HepG2 (cell line): ENCODE results near the gene KCNQ2. TPM values are rescaled to one million over a fixed set of nuclear protein-coding genes. Genes with fewer than 3 reads are reported as not detected.

ENCODE experiments used
- ATAC-seq: fragments of 200-7000 bp; cut with Tn5 transposase; 3 replicates; pipeline ENCODE4 v1.9.1; 2020; ENCODE audit warnings: mild to moderate bottlenecking, moderate library complexity
- BruUV-seq: library from RNA; stranded (reverse); fragments of 400-500 nt; replicated peaks from 2 replicates; lab custom pipeline; 2021; lab: Mats Ljungman, UMichigan
- CTCF ChIA-PET: fragments of 300-600 bp; formaldehyde crosslinking; extraction: SDS; loops from one replicate; lab custom pipeline; 2021; ENCODE audit warnings: low total read pairs, inconsistent platforms, low intra/inter-chr PET ratio; lab: Yijun Ruan, JAX
- POLR2A ChIA-PET: fragments of 350-600 bp; sonication (Branson Sonifier 250); formaldehyde crosslinking; loops from one replicate; lab custom pipeline; 2020; ENCODE audit warnings: antibody characterized with exemption, inconsistent platforms; lab: Yijun Ruan, JAX
- DNase-seq: peaks from one replicate; pipeline ENCODE4 v3.0.0-alpha.2; 2015; ENCODE audit warnings: low spot score
- FAIRE-seq: peaks from 3 replicates; lab custom pipeline; 2011; peaks lifted over from hg19 to GRCh38; lab: Jason Lieb, UNC
- H2AFZ ChIP-seq: one replicate; pipeline ENCODE4 v1.6.1; 2011; ENCODE audit warnings: low read length, inconsistent platforms
- H3K27ac ChIP-seq: fragments of 300-600 bp; 3 replicates; pipeline ENCODE4 v1.8.0; 2011; ENCODE audit warnings: mixed run types, mild to moderate bottlenecking, mixed read lengths, low read length, inconsistent platforms; ENCODE audit not compliant: insufficient read depth; ENCODE audit errors: extremely low read length
- H3K27me3 ChIP-seq, 2 experiments: fragments of 200-600 bp in 1 of 2; 2 replicates in 1 of 2; 3 replicates in 1 of 2; pipeline versions ENCODE4 v1.6.0 to v1.8.0; 2011; ENCODE audit warnings: low read length in 2 of 2, mild to moderate bottlenecking in 2 of 2, moderate library complexity in 2 of 2, inconsistent platforms in 1 of 2; ENCODE audit not compliant: insufficient read depth in 2 of 2, control insufficient read depth in 1 of 2
- H3K36me3 ChIP-seq, 2 experiments: fragments of 200-600 bp in 1 of 2; replicated peaks in 1 of 2; 2 replicates in 1 of 2; 3 replicates in 1 of 2; pipeline versions ENCODE4 v1.5.1 to v1.8.0; 2011; ENCODE audit warnings: low read length in 2 of 2, inconsistent platforms in 1 of 2; ENCODE audit not compliant: insufficient read depth in 2 of 2, control insufficient read depth in 1 of 2
- H3K4me1 ChIP-seq: 2 replicates; pipeline ENCODE4 v1.5.1; 2012; ENCODE audit warnings: low read length, inconsistent platforms; ENCODE audit not compliant: insufficient read depth
- H3K4me2 ChIP-seq: 2 replicates; pipeline ENCODE4 v1.6.0; 2011; ENCODE audit warnings: low read depth, low read length, inconsistent platforms
- H3K4me3 ChIP-seq, 3 experiments: fragments of 200-600 bp in 1 of 3; sonication (generic), shearing (Covaris generic) in 1 of 3; replicated peaks in 1 of 3; 2 replicates each; pipeline ENCODE4 v1.5.1; 2011 to 2016; ENCODE audit warnings: low read length in 3 of 3, inconsistent platforms in 2 of 3, low read depth in 2 of 3, mild to moderate bottlenecking in 2 of 3, control low read depth in 1 of 3, mixed read lengths in 1 of 3; ENCODE audit not compliant: insufficient read depth in 1 of 3
- H3K79me2 ChIP-seq: one replicate; pipeline ENCODE4 v1.6.1; 2011; ENCODE audit warnings: low read length, inconsistent platforms; ENCODE audit not compliant: insufficient read depth
- H3K9ac ChIP-seq: 2 replicates; pipeline ENCODE4 v1.6.0; 2011; ENCODE audit warnings: mild to moderate bottlenecking, low read depth, low read length, inconsistent platforms; ENCODE audit not compliant: insufficient read depth
- H3K9me3 ChIP-seq: 2 replicates; pipeline ENCODE4 v1.5.1; 2012; ENCODE audit warnings: mild to moderate bottlenecking, low read length
- H4K20me1 ChIP-seq: 2 replicates; pipeline ENCODE4 v1.6.0; 2011; ENCODE audit warnings: inconsistent platforms, mild to moderate bottlenecking, low read length, moderate library complexity; ENCODE audit not compliant: insufficient read depth
- CEBPB ChIP-seq: IDR thresholded peaks from 2 replicates; pipeline ENCODE4 v1.6.1; 2011; ENCODE audit warnings: low read depth, low read length, improper control_type of control experiment, borderline replicate concordance
- ERF ChIP-seq: IDR thresholded peaks from 2 replicates; pipeline ENCODE4 v1.6.1; 2018; ENCODE audit warnings: missing biosample characterization, missing genetic modification reagents
- HNF4G ChIP-seq, 2 experiments: sonication (generic) in 1 of 2; formaldehyde crosslinking in 1 of 2; IDR thresholded peaks; 2 replicates each; pipeline versions ENCODE4 v1.4.0 to v1.6.1; 2011 to 2020; ENCODE audit warnings: borderline replicate concordance in 2 of 2, low read depth in 2 of 2, mild to moderate bottlenecking in 2 of 2, low read length in 1 of 2, missing genetic modification reagents in 1 of 2, moderate library complexity in 1 of 2
- MTA3 ChIP-seq: sonication (generic); formaldehyde crosslinking; IDR thresholded peaks from 2 replicates; pipeline ENCODE4 v1.4.0; 2020; ENCODE audit warnings: missing genetic modification reagents
- PAX8 ChIP-seq: sonication (generic); formaldehyde crosslinking; IDR thresholded peaks from 2 replicates; pipeline ENCODE4 v1.8.0; 2022; ENCODE audit warnings: mild to moderate bottlenecking, missing genetic modification reagents, borderline replicate concordance
- ZBTB7B ChIP-seq: sonication (generic); formaldehyde crosslinking; IDR thresholded peaks from 2 replicates; pipeline ENCODE4 v1.4.0; 2020; ENCODE audit warnings: missing genetic modification reagents
- ZNF558 ChIP-seq: sonication (generic); formaldehyde crosslinking; IDR thresholded peaks from 2 replicates; pipeline ENCODE4 v1.9.0; 2022; ENCODE audit warnings: mild to moderate bottlenecking, missing genetic modification reagents, borderline replicate concordance
- WGBS: methylation state at CpG from one replicate; pipeline ENCODE4 v1.1.6; 2017; ENCODE audit warnings: low lambda C conversion rate; 5-methylcytosine and 5-hydroxymethylcytosine counted together
- in situ Hi-C: cut with HindIII; loops from 2 replicates; pipeline ENCODE4 v1.10.0; 2017; ENCODE audit warnings: low pct_unique_long_range_greater_than_20kb; ENCODE audit not compliant: extremely low pct_ligation_motif_present
- intact Hi-C: fragments of 100-400 bp; cut with micrococcal nuclease; formaldehyde crosslinking; loops from one replicate; pipeline ENCODE4 v1.10.0; 2022; ENCODE audit not compliant: unreplicated experiment
- polyA plus RNA-seq, 8 experiments: library from polyadenylated mRNA; depleted of rRNA in 3 of 8; stranded (reverse) in 7 of 8; unstranded in 1 of 8; fragments of >200 nt; fragmentation: Illumina TruSeq in 4 of 8; extraction: Trizol in 4 of 8; gene quantifications; 2 replicates each; pipeline versions ENCODE4 v1.2.1 to v1.2.3, GENCODE V29; 2011 to 2016; ENCODE audit warnings: low read depth in 4 of 8, missing spikeins in 1 of 8, mixed read lengths in 1 of 8; ENCODE audit not compliant: insufficient read depth in 1 of 8
- total RNA-seq, 5 experiments: library from RNA; depleted of rRNA; stranded (reverse); fragments of >200 nt; fragmentation: Illumina TruSeq; extraction: Trizol; gene quantifications; 2 replicates each; pipeline ENCODE4 v1.2.3, GENCODE V29; 2016; ENCODE audit warnings: low read depth in 1 of 5
- TF ChIP-seq, protein P1 (sequence below): sonication (generic); formaldehyde crosslinking; IDR thresholded peaks from 2 replicates; pipeline ENCODE4 v1.9.0; 2022; ENCODE audit warnings: low read depth, missing genetic modification reagents
- TF ChIP-seq, protein P2 (sequence below): sonication (generic); formaldehyde crosslinking; IDR thresholded peaks from 2 replicates; pipeline ENCODE4 v1.4.0; 2020; ENCODE audit warnings: mild to moderate bottlenecking, missing genetic modification reagents
- TF ChIP-seq, protein P3 (sequence below): IDR thresholded peaks from 2 replicates; pipeline ENCODE4 v1.6.1; 2016; ENCODE audit warnings: missing compliant biosample characterization, missing genetic modification reagents, borderline replicate concordance
- TF ChIP-seq, protein P4 (sequence below): sonication (generic); formaldehyde crosslinking; IDR thresholded peaks from 2 replicates; pipeline ENCODE4 v1.5.1; 2020; ENCODE audit warnings: mild to moderate bottlenecking, missing genetic modification reagents, moderate library complexity

The KCNQ2 gene
- total and polyA plus RNA-seq, 2 of the 13 experiments (the other 11 are each of a cell fraction or from before 2014, with no cell fraction given) = not detected

DNA sequence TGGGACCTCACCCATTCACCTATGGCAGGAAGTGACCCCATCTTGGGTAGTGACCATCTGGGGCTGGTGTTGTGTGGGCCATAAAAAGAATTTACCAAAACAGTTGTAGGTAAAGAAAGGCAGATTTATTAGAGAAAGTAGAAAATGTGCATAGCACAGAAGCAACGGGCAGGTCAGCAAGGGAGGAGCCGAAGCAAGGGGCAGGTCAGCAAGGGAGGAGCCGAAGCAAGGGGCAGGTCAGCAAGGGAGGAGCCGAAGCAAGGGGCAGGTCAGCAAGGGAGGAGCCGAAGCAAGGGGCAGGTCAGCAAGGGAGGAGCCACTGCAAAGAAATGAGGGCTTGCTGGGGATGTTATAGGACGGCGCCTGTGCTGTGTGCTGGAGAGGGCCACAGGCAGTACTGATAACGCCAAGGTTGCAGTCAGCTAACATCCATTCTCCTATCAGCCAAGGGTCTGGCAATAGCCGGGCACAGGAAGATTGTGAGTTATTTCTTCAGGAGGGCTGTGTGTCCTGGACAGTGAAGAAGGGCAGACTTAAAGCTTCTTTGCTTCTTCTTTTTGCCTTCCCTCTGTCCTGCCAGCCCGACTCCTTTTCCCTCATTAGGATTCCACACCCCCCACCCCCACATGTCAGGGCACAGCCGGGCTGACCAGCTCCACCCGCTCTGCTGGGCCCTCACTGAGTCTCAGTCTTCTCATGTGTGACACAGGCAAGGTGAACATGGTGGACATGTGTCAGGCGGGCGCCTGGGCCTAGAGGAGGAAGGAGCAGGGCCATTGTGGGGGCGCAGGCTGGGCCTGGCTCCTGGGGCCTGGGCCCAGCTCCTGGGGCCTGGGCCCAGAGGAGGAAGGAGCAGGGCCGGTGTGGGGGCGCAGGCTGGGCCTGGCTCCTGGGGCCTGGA is 79.7 kb downstream of the KCNQ2 start:
- H3K4me1 ChIP-seq = no peaks in the 10 kb centered on the region
- POLR2A ChIA-PET = no interaction called here
- no peaks in the 10 kb centered on the region for H3K36me3 ChIP-seq
- no peak for DNase-seq
- H3K79me2 ChIP-seq = no peaks in the 10 kb centered on the region
- TF ChIP-seq ZBTB7B (CRISPR knock-in tag) = no peak
- TF ChIP-seq, protein P1, sequence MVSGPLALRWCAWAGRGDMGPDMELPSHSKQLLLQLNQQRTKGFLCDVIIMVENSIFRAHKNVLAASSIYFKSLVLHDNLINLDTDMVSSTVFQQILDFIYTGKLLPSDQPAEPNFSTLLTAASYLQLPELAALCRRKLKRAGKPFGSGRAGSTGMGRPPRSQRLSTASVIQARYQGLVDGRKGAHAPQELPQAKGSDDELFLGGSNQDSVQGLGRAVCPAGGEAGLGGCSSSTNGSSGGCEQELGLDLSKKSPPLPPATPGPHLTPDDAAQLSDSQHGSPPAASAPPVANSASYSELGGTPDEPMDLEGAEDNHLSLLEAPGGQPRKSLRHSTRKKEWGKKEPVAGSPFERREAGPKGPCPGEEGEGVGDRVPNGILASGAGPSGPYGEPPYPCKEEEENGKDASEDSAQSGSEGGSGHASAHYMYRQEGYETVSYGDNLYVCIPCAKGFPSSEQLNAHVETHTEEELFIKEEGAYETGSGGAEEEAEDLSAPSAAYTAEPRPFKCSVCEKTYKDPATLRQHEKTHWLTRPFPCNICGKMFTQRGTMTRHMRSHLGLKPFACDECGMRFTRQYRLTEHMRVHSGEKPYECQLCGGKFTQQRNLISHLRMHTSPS = no peak
- TF ChIP-seq ERF (CRISPR knock-in tag) = no peak
- no peak for TF ChIP-seq ZNF558 (CRISPR knock-in tag)
- no peak for TF ChIP-seq HNF4G (IDR thresholded peaks at IDR 0.05; ENCODE audit: borderline replicate concordance, low read depth, low read length)
- no peak for TF ChIP-seq HNF4G (CRISPR knock-in tag; IDR thresholded peaks at IDR 0.05; ENCODE audit: borderline replicate concordance, low read depth)
- TF ChIP-seq, protein P2, sequence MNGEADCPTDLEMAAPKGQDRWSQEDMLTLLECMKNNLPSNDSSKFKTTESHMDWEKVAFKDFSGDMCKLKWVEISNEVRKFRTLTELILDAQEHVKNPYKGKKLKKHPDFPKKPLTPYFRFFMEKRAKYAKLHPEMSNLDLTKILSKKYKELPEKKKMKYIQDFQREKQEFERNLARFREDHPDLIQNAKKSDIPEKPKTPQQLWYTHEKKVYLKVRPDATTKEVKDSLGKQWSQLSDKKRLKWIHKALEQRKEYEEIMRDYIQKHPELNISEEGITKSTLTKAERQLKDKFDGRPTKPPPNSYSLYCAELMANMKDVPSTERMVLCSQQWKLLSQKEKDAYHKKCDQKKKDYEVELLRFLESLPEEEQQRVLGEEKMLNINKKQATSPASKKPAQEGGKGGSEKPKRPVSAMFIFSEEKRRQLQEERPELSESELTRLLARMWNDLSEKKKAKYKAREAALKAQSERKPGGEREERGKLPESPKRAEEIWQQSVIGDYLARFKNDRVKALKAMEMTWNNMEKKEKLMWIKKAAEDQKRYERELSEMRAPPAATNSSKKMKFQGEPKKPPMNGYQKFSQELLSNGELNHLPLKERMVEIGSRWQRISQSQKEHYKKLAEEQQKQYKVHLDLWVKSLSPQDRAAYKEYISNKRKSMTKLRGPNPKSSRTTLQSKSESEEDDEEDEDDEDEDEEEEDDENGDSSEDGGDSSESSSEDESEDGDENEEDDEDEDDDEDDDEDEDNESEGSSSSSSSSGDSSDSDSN (CRISPR knock-in tag) = no peak
- no peak for TF ChIP-seq CEBPB
- TF ChIP-seq, protein P3, sequence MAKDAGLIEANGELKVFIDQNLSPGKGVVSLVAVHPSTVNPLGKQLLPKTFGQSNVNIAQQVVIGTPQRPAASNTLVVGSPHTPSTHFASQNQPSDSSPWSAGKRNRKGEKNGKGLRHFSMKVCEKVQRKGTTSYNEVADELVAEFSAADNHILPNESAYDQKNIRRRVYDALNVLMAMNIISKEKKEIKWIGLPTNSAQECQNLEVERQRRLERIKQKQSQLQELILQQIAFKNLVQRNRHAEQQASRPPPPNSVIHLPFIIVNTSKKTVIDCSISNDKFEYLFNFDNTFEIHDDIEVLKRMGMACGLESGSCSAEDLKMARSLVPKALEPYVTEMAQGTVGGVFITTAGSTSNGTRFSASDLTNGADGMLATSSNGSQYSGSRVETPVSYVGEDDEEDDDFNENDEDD (CRISPR knock-in tag) = no peak
- TF ChIP-seq, protein P4, sequence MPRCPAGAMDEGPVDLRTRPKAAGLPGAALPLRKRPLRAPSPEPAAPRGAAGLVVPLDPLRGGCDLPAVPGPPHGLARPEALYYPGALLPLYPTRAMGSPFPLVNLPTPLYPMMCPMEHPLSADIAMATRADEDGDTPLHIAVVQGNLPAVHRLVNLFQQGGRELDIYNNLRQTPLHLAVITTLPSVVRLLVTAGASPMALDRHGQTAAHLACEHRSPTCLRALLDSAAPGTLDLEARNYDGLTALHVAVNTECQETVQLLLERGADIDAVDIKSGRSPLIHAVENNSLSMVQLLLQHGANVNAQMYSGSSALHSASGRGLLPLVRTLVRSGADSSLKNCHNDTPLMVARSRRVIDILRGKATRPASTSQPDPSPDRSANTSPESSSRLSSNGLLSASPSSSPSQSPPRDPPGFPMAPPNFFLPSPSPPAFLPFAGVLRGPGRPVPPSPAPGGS = no peak
- TF ChIP-seq MTA3 (CRISPR knock-in tag) = no peak
- no peak for TF ChIP-seq PAX8 (CRISPR knock-in tag)
- TF ChIP-seq, all 625 proteins: peak for 0
- intact Hi-C loops (no loop called here), in situ Hi-C loops (no loop called here)
- Histone ChIP-seq H4K20me1 (peaks cover 4% of the 10 kb centered on the region; the same call in 1 of the 2 replicates), H3K9me3 (peaks cover 4% of the 10 kb centered on the region; the same call in 1 of the 2 replicates), H3K9ac (no peak overlapping the region), H3K27me3 (peaks cover 25 to 60% of the 10 kb centered on the region in 2 experiments), H3K27ac (no peak overlapping the region), H3K4me3 (no peak overlapping the region), H3K4me2 (no peak overlapping the region), H2AFZ (no peak overlapping the region)
- ATAC-seq (no peak), FAIRE-seq (no peak)
- 17% methylated on average over 15 of the region's 17 CpGs for WGBS
- no TSS peak for BruUV-seq
- CTCF ChIA-PET = no interaction called here
